Neutrophil (primary cell): ENCODE data around the gene FOSB.

ENCODE experiments used
- H3K27ac ChIP-seq: fragments of 200-600 bp; sonication (generic); 2 replicates; pipeline ENCODE4 v1.5.1; 2016; ENCODE audit warnings: mild to moderate bottlenecking, moderate library complexity
- H3K27me3 ChIP-seq: fragments of 200-600 bp; sonication (generic); 2 replicates; pipeline ENCODE4 v1.6.0; 2016; ENCODE audit warnings: mild to moderate bottlenecking
- H3K36me3 ChIP-seq: fragments of 200-600 bp; sonication (generic); 2 replicates; pipeline ENCODE4 v1.5.1; 2017
- H3K4me1 ChIP-seq, 2 experiments: fragments of 200-600 bp in 1 of 2; sonication (generic) in 1 of 2; 1 replicate in 1 of 2; 2 replicates in 1 of 2; pipeline versions ENCODE4 v1.5.1 to v1.6.1; 2013 to 2016; ENCODE audit warnings: low read depth in 1 of 2, low read length in 1 of 2, mild to moderate bottlenecking in 1 of 2, moderate library complexity in 1 of 2; ENCODE audit not compliant: control insufficient read depth in 1 of 2, insufficient read depth in 1 of 2
- H3K4me3 ChIP-seq, 2 experiments: fragments of 200-600 bp in 1 of 2; sonication (generic) in 1 of 2; 1 replicate in 1 of 2; 2 replicates in 1 of 2; pipeline ENCODE4 v1.5.1; 2013 to 2016; ENCODE audit warnings: low read depth in 1 of 2, low read length in 1 of 2, mild to moderate bottlenecking in 1 of 2, moderate library complexity in 1 of 2
- H3K9me3 ChIP-seq: fragments of 200-600 bp; sonication (generic); 2 replicates; pipeline ENCODE4 v1.5.1; 2016
- CTCF ChIP-seq: fragments of 200-600 bp; sonication (generic); IDR thresholded peaks from 2 replicates; pipeline ENCODE4 v1.5.1; 2016; ENCODE audit warnings: antibody characterized with exemption

FOSB gene

GRCh38 chr19:45440259-45440638 is 27.5 kb upstream of the FOSB start:
- no peak for TF ChIP-seq CTCF
- peaks cover 46% of the 10 kb centered on the region for H3K27me3 ChIP-seq
- H3K36me3 ChIP-seq: no peaks in the 10 kb centered on the region
- H3K9me3 ChIP-seq: no peaks in the 10 kb centered on the region
- peak overlapping the region; percentile 64 to 78 for H3K4me3 ChIP-seq
- H3K4me1 ChIP-seq: peaks cover 38 to 48% of the 10 kb centered on the region in 2 experiments
- H3K27ac ChIP-seq: peak overlapping the region; percentile 76

DNA sequence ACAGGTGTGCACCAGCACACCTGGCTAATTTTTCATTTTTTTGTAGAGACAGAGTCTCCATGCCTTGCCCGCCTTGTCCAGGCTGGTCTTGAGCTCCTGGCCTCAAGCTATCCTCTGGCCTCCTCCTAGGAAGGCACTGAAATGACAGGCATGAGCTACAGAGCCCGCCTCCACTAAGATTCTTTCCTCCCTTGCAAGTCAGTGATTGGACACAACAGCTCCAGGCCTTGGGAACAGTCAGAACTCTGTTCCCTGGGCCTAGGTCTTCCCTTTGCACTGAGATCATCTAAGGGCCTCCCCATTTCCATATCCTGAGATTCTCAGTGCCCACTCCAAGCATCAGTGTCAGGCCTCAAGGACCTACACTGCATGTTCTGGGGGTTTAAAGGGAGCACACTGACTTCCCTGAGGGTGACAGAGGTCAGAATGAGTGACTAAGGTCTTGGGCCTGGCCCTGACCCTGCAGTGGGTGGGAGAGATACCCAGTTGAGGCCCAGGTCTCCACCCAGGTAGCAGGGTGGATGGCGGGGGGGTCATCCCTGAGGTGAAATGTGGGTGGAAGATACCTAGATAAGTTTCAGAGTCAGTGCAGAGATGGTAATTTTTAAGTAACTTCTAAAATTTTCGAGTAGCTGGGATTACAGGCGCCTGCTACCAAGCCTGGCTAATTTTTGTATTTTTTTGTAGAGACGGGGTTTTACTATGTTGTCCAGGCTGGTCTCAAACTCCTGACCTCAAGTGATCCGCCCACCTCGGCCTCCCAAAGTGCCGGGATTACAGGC is 26.7 kb upstream of the FOSB start:
- H3K4me3 ChIP-seq: no peak overlapping the region
- TF ChIP-seq CTCF: no peak
- H3K27ac ChIP-seq: no peak overlapping the region
- H3K36me3 ChIP-seq: no peaks in the 10 kb centered on the region
- peaks cover 38 to 48% of the 10 kb centered on the region in 2 experiments for H3K4me1 ChIP-seq
- H3K27me3 ChIP-seq: peaks cover 50% of the 10 kb centered on the region
- H3K9me3 ChIP-seq: no peaks in the 10 kb centered on the region

- no peaks in the 10 kb centered on the region for H3K9me3 ChIP-seq
- TF ChIP-seq CTCF: no peak
- H3K27ac ChIP-seq: peak overlapping the region; percentile 84
- peak overlapping the region; percentile 54 to 60 for H3K4me3 ChIP-seq
- no peaks in the 10 kb centered on the region for H3K36me3 ChIP-seq
- H3K27me3 ChIP-seq: peaks cover 43% of the 10 kb centered on the region
- H3K4me1 ChIP-seq: peaks cover 38 to 48% of the 10 kb centered on the region in 2 experiments
Measured at GRCh38 chr19:45442408-45442777, 25.4 kb upstream of the FOSB start.

GRCh38 chr19:45442778-45443461 is 24.9 kb upstream of the FOSB start:
- H3K27me3 ChIP-seq: peaks cover 43% of the 10 kb centered on the region
- no peaks in the 10 kb centered on the region for H3K36me3 ChIP-seq
- TF ChIP-seq CTCF: peak; percentile 63
- peaks cover 38 to 48% of the 10 kb centered on the region in 2 experiments for H3K4me1 ChIP-seq
- H3K9me3 ChIP-seq: no peaks in the 10 kb centered on the region
- peak overlapping the region; percentile 84 for H3K27ac ChIP-seq
- peak overlapping the region; percentile 54 to 60 for H3K4me3 ChIP-seq

DNA sequence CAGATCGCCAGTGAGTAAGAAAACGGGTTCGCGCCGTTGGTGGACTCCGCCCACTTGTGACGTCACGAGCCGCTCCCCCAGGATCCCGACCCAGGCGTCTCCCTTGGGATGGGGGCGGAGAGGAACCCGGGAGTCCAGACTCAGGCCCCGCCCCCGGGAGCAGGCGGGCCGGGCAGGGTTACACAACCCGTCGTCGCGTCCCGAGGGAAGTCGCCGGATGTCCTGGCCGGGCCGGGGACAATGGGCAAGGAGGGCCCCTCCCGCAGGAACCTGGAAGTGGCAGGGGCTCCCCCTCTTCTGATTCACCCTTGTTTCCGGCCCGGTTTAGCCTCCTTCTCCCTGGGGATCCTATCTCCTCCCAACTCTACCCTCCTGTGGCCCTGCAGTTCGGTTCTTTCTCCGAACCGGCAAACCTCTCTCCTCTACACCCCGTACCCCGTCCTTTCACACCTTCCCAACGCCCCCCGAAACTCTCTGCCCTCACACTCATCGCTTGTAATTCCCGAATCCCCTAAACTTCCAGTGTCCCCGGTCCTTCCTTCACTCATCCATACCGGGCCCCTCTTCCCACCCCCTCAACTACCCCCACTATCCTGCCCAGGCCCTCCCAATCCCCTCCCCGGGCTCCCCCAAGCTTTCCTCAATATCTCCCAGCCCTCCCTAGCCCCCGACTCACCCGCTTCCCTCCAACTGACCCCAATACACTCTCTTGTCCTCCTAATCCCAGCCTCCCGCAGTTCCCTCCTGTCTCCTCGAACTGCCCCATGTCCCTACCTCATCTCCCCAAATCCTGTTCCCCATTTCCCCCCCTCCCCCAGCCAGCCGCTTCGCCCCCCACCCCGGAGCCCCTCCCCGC is 24.1 kb upstream of the FOSB start:
- Histone ChIP-seq H3K4me1 (peaks cover 38 to 48% of the 10 kb centered on the region in 2 experiments), H3K9me3 (no peaks in the 10 kb centered on the region), H3K36me3 (no peaks in the 10 kb centered on the region), H3K27ac (peak overlapping the region; percentile 84), H3K4me3 (peak overlapping the region; percentile 54 to 60), H3K27me3 (peaks cover 43% of the 10 kb centered on the region)
- TF ChIP-seq CTCF: no peak
